ENCODE measurements around the gene ASCC1.

ASCC1 gene

GRCh38 chr10:72255977-72256729, 40.1 kb upstream of the ASCC1 start:
- peaks cover 25 to 32% of the 10 kb centered on the region in 2 experiments for H3K4me1 ChIP-seq (ENCODE audit: control insufficient read depth in 1 of 2, insufficient read depth in 1 of 2, low read depth in 1 of 2, low read length in 1 of 2)
- H3K27ac ChIP-seq: no peak overlapping the region
- no peak for TF ChIP-seq CTCF (IDR thresholded peaks at IDR 0.05)

GRCh38 chr10:72254813-72255568, 38.9 kb upstream of the ASCC1 start:
- peak overlapping the region in 1 of 2 experiments; percentile 30 for H3K4me3 ChIP-seq (ENCODE audit: low read depth in 1 of 2, low read length in 1 of 2)
- no peak overlapping the region for H3K27ac ChIP-seq
- no peak for TF ChIP-seq CTCF (IDR thresholded peaks at IDR 0.05)
- H3K27me3 ChIP-seq: no peaks in the 10 kb centered on the region
- H3K36me3 ChIP-seq: no peaks in the 10 kb centered on the region
- peaks cover 15 to 22% of the 10 kb centered on the region in 2 experiments for H3K4me1 ChIP-seq (ENCODE audit: control insufficient read depth in 1 of 2, insufficient read depth in 1 of 2, low read depth in 1 of 2, low read length in 1 of 2)
- H3K9me3 ChIP-seq: no peaks in the 10 kb centered on the region

More at GRCh38 chr10:72255977-72256729, 40.1 kb upstream of the ASCC1 start:
- Histone ChIP-seq H3K36me3 (no peaks in the 10 kb centered on the region), H3K27me3 (no peaks in the 10 kb centered on the region), H3K4me3 (ENCODE audit: low read depth in 1 of 2, low read length in 1 of 2) (no peak overlapping the region), H3K9me3 (no peaks in the 10 kb centered on the region)

- peaks cover 22 to 25% of the 10 kb centered on the region in 2 experiments for H3K4me1 ChIP-seq (ENCODE audit: control insufficient read depth in 1 of 2, insufficient read depth in 1 of 2, low read depth in 1 of 2, low read length in 1 of 2)
- no peak overlapping the region for H3K27ac ChIP-seq
- H3K36me3 ChIP-seq: no peaks in the 10 kb centered on the region
- H3K9me3 ChIP-seq: no peaks in the 10 kb centered on the region
- no peak overlapping the region for H3K4me3 ChIP-seq (ENCODE audit: low read depth in 1 of 2, low read length in 1 of 2)
- H3K27me3 ChIP-seq: no peaks in the 10 kb centered on the region
- TF ChIP-seq CTCF (IDR thresholded peaks at IDR 0.05): no peak
These were observed 37.5 kb upstream of the ASCC1 start for GRCh38 chr10:72253578-72253977.

GRCh38 chr10:72252972-72253371, 36.9 kb upstream of the ASCC1 start:
- no peaks in the 10 kb centered on the region for H3K36me3 ChIP-seq
- H3K27me3 ChIP-seq: no peaks in the 10 kb centered on the region
- peaks cover 26 to 31% of the 10 kb centered on the region in 2 experiments for H3K4me1 ChIP-seq (ENCODE audit: control insufficient read depth in 1 of 2, insufficient read depth in 1 of 2, low read depth in 1 of 2, low read length in 1 of 2)
- no peak for TF ChIP-seq CTCF (IDR thresholded peaks at IDR 0.05)
- no peak overlapping the region for H3K4me3 ChIP-seq (ENCODE audit: low read depth in 1 of 2, low read length in 1 of 2)
- H3K9me3 ChIP-seq: no peaks in the 10 kb centered on the region
- no peak overlapping the region for H3K27ac ChIP-seq

GRCh38 chr10:72251635-72252034, 35.6 kb upstream of the ASCC1 start:
- H3K27me3 ChIP-seq: no peaks in the 10 kb centered on the region
- H3K9me3 ChIP-seq: no peaks in the 10 kb centered on the region
- no peak for TF ChIP-seq CTCF (IDR thresholded peaks at IDR 0.05)
- no peak overlapping the region for H3K4me3 ChIP-seq (ENCODE audit: low read depth in 1 of 2, low read length in 1 of 2)
- peaks cover 21 to 22% of the 10 kb centered on the region in 2 experiments for H3K4me1 ChIP-seq (ENCODE audit: control insufficient read depth in 1 of 2, insufficient read depth in 1 of 2, low read depth in 1 of 2, low read length in 1 of 2)
- H3K36me3 ChIP-seq: no peaks in the 10 kb centered on the region
- no peak overlapping the region for H3K27ac ChIP-seq

All from neutrophil (primary cell).